ENCODE measurements around the gene IL4I1. TPM values are rescaled to one million over a fixed set of nuclear protein-coding genes. Genes with fewer than 3 reads are reported as not detected.

Gene IL4I1
- total RNA-seq, 1 experiment from 2014 or later = 8.2 TPM

- TF ChIP-seq CTCF (IDR thresholded peaks at IDR 0.05; ENCODE audit: unreplicated experiment) = no peak
- no TSS peak for BruUV-seq (replicated peaks)
- CTCF ChIA-PET = no interaction called here
- intact Hi-C loops (cut with micrococcal nuclease; ENCODE audit: unreplicated experiment) = no loop called here
- Mint-ChIP-seq H3K36me3 (ENCODE audit: insufficient read depth, unreplicated experiment) (peaks cover 84% of the 10 kb centered on the region), H3K27me3 (ENCODE audit: unreplicated experiment) (no peaks in the 10 kb centered on the region), H3K27ac (ENCODE audit: unreplicated experiment) (no peak overlapping the region), H3K4me3 (ENCODE audit: low read depth, unreplicated experiment) (no peak overlapping the region), H3K9me3 (ENCODE audit: low read depth, unreplicated experiment) (no peaks in the 10 kb centered on the region), H3K4me1 (ENCODE audit: low read depth, unreplicated experiment) (peaks cover 8% of the 10 kb centered on the region)
- DNase-seq = no peak
Measured at GRCh38 chr19:49923055-49924003, 26.6 kb upstream of the IL4I1 start.

- CTCF ChIA-PET = no interaction called here
- intact Hi-C loops (cut with micrococcal nuclease; ENCODE audit: unreplicated experiment) = no loop called here
- H3K27ac Mint-ChIP-seq (ENCODE audit: unreplicated experiment) = no peak overlapping the region
- H3K9me3 Mint-ChIP-seq (ENCODE audit: low read depth, unreplicated experiment) = no peaks in the 10 kb centered on the region
- no TSS peak for BruUV-seq (replicated peaks)
- no peak for DNase-seq
- no peak overlapping the region for H3K4me3 Mint-ChIP-seq (ENCODE audit: low read depth, unreplicated experiment)
- H3K27me3 Mint-ChIP-seq (ENCODE audit: unreplicated experiment) = no peaks in the 10 kb centered on the region
- no peaks in the 10 kb centered on the region for H3K4me1 Mint-ChIP-seq (ENCODE audit: low read depth, unreplicated experiment)
- TF ChIP-seq CTCF (IDR thresholded peaks at IDR 0.05; ENCODE audit: unreplicated experiment) = no peak
- H3K36me3 Mint-ChIP-seq (ENCODE audit: insufficient read depth, unreplicated experiment) = peaks cover 84% of the 10 kb centered on the region
Measured at GRCh38 chr19:49921871-49922795, 25.4 kb upstream of the IL4I1 start.

- Mint-ChIP-seq H3K36me3 (ENCODE audit: insufficient read depth, unreplicated experiment) (peaks cover 84% of the 10 kb centered on the region), H3K27ac (ENCODE audit: unreplicated experiment) (no peak overlapping the region), H3K4me1 (ENCODE audit: low read depth, unreplicated experiment) (peaks cover under 1% of the 10 kb centered on the region), H3K4me3 (ENCODE audit: low read depth, unreplicated experiment) (no peak overlapping the region), H3K27me3 (ENCODE audit: unreplicated experiment) (no peaks in the 10 kb centered on the region), H3K9me3 (ENCODE audit: low read depth, unreplicated experiment) (no peaks in the 10 kb centered on the region)
- no peak for DNase-seq
- TF ChIP-seq CTCF (IDR thresholded peaks at IDR 0.05; ENCODE audit: unreplicated experiment) = no peak
- BruUV-seq (replicated peaks) = no TSS peak
- CTCF ChIA-PET = interaction anchor here (0.5 to 0.7 kb wide), 2 partner anchors 13 to 154 kb away, joined by 3 to 5 read pairs; partner anchors contain the start of gene AP2A1
- intact Hi-C loops (cut with micrococcal nuclease; ENCODE audit: unreplicated experiment) = no loop called here
Measured at GRCh38 chr19:49920624-49921363, 24.1 kb upstream of the IL4I1 start.

- no peak for DNase-seq
- H3K4me3 Mint-ChIP-seq (ENCODE audit: low read depth, unreplicated experiment) = no peak overlapping the region
- H3K36me3 Mint-ChIP-seq (ENCODE audit: insufficient read depth, unreplicated experiment) = peaks cover 86% of the 10 kb centered on the region
- no peaks in the 10 kb centered on the region for H3K27me3 Mint-ChIP-seq (ENCODE audit: unreplicated experiment)
- intact Hi-C loops (cut with micrococcal nuclease; ENCODE audit: unreplicated experiment) = no loop called here
- no TSS peak for BruUV-seq (replicated peaks)
- CTCF ChIA-PET = no interaction called here
- TF ChIP-seq CTCF (IDR thresholded peaks at IDR 0.05; ENCODE audit: unreplicated experiment) = no peak
- H3K9me3 Mint-ChIP-seq (ENCODE audit: low read depth, unreplicated experiment) = no peaks in the 10 kb centered on the region
- no peak overlapping the region for H3K27ac Mint-ChIP-seq (ENCODE audit: unreplicated experiment)
- H3K4me1 Mint-ChIP-seq (ENCODE audit: low read depth, unreplicated experiment) = peaks cover 8% of the 10 kb centered on the region
Measured at GRCh38 chr19:49918089-49918488, 21.4 kb upstream of the IL4I1 start.

Measured in Calu3 (cell line).